H1 (cell line): ENCODE measurements around the gene LTBR. TPM values are rescaled to one million over a fixed set of nuclear protein-coding genes. Genes with fewer than 3 reads are reported as not detected.

ENCODE experiments used
- EP300 ChIP-seq, 2 experiments: IDR thresholded peaks; 1 replicate in 1 of 2; 2 replicates in 1 of 2; pipeline ENCODE4 v1.6.1; 2011 to 2012; ENCODE audit warnings: low read depth in 2 of 2, low read length in 2 of 2, mild to moderate bottlenecking in 2 of 2, borderline replicate concordance in 1 of 2, inconsistent platforms in 1 of 2, moderate library complexity in 1 of 2
- ZNF274 ChIP-seq: IDR thresholded peaks from 2 replicates; pipeline ENCODE4 v1.7.0; 2012; ENCODE audit warnings: low read length, borderline replicate concordance; ENCODE audit errors: extremely low read depth
- polyA plus RNA-seq, 7 experiments: library from polyadenylated mRNA; depleted of rRNA in 3 of 7; stranded (reverse) in 5 of 7; unstranded in 2 of 7; fragments of >200 nt in 5 of 7; fragments of 200-250 nt in 2 of 7; gene quantifications; 1 replicate in 5 of 7; 2 replicates in 1 of 7; 4 replicates in 1 of 7; pipeline versions ENCODE4 v1.2.1 to v1.2.3, GENCODE V29; 2011 to 2013; ENCODE audit warnings: missing spikeins in 2 of 7, mixed read lengths in 2 of 7
- total RNA-seq: library from RNA; stranded (reverse); fragmentation: NEBNext Ultra II Directional; extraction: Animal tissue kit (Norgen Biotek cat#: 25700); gene quantifications from 2 replicates; pipeline ENCODE4 v1.2.1, GENCODE V29; 2021

Gene LTBR
- total and polyA plus RNA-seq, 2 of the 8 experiments (the other 6 are each of a cell fraction or from before 2014, with no cell fraction given), result 5.1 to 6.3 TPM

DNA sequence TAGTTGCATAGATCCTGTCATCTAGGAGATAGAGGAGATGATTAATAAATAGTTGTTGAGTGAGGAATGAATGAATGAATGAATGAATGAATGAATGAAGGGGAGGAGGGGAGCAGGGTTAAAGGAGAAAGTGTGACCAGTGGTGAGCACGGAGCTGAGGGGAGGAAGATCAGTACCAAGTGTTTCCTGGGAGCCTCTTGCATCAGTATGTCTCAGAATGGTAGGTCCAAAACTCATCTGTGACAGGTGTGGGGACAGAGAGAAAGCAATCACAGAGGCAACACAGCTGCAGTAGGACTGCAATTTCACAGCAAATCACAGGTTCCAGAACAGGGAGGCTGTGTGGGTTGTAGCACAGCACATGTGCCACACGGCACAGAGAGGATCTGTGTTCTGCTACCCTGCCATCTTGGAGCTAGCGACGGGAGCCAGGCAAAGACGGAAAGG is 27.6 kb upstream of the LTBR start (continued):
- TF ChIP-seq ZNF274, result no peak
- TF ChIP-seq EP300 (IDR thresholded peaks at IDR 0.05; ENCODE audit: borderline replicate concordance in 1 of 2, low read depth in 2 of 2, low read length in 2 of 2), result no peak
